Activated T-helper 9 cell treated with anti-CD3 and anti-CD28 coated beads, Interleukin-2, amount 50 U/mL, for 16 hours (primary cell): Measurements from ENCODE around the gene RSPO1.

Experiments
- DNase-seq: peaks from one replicate; pipeline ENCODE4 v3.0.0-alpha.2; 2020; ENCODE audit warnings: low read depth

Gene RSPO1

GRCh38 chr1:37564892-37565291 lies 69.8 kb downstream of the RSPO1 start:
- no peak for DNase-seq

GRCh38 chr1:37562984-37563383 lies 71.7 kb downstream of the RSPO1 start:
- no peak for DNase-seq
